NCI-H187 treated with DMSO at 0.1 percent for 48 hours (cell line): Measurements from ENCODE around the gene SUPT5H.

Experiments
- DNase-seq: peaks from one replicate; lab custom pipeline; 2025; lab: John Stamatoyannopoulos, UW

SUPT5H gene

GRCh38 chr19:39409208-39410016 lies 36.0 kb upstream of the SUPT5H start:
- peak; percentile 78 for DNase-seq

- DNase-seq = no peak
These were observed 35.2 kb upstream of the SUPT5H start for GRCh38 chr19:39410017-39410830.

DNA sequence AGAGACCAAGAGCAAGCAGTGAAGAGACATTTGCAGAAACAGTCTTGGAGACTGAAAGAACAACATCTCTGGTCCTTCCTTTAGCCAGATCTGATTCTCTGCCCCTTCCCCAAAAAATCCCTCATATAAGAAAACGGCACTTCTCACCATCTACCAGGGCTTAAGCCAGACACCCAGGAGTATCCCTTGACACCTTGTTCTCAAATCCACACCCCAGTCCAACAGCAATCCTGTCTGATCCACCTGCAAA lies 34.6 kb upstream of the SUPT5H start:
- no peak for DNase-seq

- no peak for DNase-seq
These were observed 34.1 kb upstream of the SUPT5H start for GRCh38 chr19:39411081-39411831.

DNA sequence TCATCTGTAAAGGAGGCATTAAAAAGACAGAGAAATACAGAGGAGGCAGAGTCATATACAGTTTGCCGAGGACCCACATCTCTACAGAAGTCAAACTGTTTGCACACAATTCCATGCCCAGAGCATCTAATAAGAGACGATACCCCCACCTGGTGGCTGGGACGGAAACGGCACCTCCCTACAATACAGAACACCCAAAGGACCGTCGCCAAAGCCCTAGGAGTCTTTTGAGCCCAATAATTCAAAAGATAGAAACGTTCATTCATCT lies 33.6 kb upstream of the SUPT5H start:
- DNase-seq = peak; percentile 76

DNA sequence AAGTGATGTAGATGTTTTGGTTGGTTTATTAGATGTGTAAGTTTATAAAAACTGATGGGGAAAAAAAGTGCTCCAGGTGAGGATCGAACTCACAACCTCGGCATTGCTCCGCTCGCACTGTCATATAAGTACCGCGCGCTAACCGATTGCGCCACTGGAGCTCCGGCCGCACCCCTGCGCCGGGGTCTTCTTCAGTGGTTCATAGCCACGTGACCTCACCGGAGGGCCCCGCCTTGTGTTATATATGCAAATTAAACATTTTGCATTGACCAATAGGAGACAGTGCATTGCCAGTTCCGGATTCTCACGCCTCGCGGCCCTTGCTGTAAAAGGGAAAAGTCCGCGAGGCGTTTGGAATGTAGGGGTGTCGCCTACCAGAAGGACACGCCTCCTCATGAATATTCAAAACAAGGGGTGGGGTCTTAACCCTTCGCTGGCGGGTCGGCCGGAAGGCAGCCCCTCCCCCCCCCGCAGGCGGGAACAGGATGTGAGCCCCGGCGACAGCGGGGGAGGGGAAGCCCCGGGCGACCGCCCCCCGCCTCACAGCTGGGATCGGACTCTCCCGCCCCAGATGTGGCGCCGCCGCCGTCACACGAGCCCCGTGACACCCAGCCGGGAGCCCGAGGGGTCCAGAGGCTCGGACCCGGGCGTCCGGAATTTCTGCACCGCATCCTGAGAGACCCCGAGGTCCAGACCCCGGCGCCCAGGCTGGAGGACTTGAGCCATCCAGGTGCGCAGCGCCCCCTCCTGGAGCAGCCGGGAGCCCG lies 33.1 kb upstream of the SUPT5H start, which contains the start of gene PLEKHG2:
Gene PLEKHG2, plus strand, starts transcription at position 570 of the 767 bp plus-strand sequence. CDS start 1,418 bp downstream, outside the sequence.
- peak; percentile 90 for DNase-seq

GRCh38 chr19:39412867-39413271 lies 32.5 kb upstream of the SUPT5H start:
- no peak for DNase-seq

GRCh38 chr19:39413272-39413910 lies 32.0 kb upstream of the SUPT5H start:
- DNase-seq = no peak

DNA sequence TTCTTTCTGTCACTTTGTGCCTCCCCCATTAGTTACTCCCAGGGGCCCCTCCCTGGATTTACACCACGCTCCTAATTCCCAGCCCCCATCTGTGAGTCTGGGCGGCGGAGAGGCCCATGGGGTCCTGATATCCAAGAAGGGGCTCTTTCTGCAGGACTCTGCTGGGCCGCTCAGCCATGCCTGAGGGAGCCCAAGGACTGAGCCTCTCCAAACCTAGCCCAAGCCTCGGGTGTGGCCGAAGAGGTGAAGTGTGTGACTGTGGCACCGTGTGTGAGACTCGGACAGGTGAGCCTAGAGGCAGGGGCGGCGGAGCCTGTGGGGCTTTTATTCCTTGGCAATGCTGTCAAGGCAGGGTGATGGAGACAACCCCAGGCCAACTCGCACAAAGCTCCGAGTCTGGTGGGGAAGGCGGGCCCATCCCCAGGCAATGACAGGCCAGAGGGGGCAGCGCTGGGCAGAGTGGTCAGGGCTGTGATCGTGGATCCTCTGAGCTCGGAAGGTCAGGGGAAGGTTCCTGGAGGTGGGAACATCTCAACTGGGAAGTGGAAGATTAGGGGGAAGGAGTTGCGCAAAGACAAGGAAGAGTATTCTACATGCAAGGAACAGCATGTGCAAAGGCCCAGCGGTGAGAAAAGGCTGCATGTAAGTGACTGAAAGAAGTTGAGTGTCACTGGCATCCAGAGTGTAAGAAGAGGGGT lies 31.3 kb upstream of the SUPT5H start:
- DNase-seq = no peak

GRCh38 chr19:39415111-39416046 lies 30.0 kb upstream of the SUPT5H start:
- DNase-seq = no peak

DNA sequence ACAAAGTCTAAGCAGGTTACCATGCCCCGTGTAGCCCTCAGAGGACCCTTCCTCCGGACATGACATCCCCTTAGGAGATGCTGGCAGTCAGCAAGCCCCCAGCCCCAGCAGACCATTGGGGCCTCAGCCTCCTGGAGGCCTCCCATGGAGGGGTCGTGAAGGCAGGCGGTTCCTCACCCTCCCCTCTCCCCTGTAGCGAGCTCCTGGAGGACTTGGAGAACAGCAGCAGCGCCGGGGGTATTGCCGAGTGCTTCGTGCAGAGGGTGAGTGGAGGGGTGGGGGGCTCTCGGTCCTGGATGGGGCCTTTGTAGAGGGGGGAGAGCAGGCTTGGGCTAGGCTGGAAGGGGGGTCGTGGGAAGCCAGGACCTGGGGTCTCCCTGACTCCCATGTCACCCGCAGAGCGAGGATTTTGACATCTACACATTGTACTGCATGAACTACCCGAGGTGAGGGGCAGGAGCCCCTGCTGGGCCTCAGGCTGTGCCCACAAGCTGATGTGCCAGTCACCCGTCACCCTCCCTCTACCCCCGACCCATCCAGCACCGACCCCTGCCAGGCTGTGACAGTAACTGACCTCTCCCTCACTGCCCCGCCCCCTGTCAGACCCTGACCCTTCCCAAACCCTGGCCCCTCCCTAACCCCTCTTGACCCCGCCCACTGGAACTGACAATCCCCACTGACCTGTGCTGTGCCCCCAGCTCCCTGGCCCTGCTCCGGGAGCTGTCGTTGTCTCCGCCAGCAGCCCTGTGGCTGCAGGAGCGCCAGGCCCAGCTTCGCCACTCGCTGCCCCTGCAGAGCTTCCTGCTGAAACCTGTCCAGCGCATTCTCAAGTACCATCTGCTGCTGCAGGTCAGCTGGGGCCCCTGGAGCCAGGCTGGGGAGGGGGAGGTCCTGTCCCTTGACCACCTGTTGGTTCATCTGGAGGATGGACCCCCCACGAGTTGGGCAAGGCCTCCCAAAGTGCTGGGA lies 28.9 kb upstream of the SUPT5H start:
- no peak for DNase-seq

DNA sequence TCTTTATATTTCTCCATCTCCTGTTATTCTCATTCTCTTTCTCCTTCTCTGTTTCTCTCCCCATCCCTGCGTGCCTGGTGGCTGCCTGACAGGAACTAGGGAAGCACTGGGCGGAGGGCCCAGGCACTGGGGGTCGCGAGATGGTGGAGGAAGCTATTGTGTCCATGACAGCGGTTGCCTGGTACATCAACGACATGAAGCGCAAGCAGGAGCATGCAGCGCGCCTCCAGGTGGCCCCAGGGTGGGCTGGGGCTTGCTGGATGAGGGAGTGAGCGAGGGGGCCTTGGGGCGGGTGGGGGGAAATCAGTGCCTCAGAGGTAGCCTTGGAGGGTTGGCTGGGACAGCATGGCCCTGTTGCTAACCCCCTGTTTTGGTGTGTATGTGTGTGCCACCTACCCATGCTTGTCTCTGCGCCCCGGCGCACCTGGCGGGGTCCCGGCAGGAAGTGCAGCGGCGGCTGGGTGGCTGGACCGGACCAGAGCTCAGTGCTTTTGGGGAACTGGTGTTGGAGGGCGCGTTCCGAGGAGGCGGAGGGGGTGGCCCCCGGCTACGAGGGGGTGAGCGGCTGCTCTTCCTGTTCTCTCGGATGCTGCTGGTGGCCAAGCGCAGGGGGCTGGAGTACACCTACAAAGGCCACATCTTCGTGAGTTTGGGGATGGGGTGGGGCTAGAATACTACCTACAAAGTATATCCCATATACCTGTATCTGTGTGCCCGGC lies 27.8 kb upstream of the SUPT5H start:
- DNase-seq = no peak

DNA sequence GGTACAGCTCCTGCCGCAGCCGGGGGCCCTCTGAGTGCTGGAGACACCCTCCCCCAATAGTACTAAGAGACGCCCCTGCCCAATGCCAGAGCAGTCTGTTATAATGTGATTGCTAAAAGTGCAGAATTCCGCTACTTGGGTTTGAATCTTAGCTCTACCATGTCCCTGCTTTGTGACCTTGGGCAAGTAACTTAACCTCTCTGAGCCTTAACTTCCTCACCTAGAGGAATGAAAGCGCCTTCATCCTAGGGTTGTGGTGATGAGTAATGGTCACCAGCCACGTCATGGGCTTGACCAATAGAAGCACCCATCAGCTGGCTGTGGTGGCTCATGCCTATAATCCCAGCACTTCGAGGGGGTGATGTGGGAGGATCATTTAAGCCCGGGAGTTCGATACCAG lies 26.4 kb upstream of the SUPT5H start:
- no peak for DNase-seq

DNA sequence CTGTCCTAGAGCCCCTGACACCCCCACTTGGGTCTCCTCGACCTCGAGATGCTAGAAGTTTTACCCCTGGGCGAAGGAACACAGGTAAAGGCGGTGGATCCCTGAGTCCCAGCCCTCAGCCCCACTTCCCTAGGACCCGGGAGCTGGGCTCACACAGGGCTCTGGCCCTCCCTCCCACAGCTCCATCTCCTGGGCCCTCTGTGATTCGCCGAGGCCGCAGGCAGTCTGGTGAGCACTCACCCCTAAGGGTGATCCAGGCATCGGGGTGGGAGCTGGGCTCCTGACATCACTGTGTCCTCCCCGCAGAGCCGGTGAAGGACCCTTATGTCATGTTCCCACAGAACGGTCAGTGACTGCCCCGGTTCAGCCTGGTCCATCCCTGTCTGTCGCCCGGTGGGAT lies 24.6 kb upstream of the SUPT5H start:
- no peak for DNase-seq

DNA sequence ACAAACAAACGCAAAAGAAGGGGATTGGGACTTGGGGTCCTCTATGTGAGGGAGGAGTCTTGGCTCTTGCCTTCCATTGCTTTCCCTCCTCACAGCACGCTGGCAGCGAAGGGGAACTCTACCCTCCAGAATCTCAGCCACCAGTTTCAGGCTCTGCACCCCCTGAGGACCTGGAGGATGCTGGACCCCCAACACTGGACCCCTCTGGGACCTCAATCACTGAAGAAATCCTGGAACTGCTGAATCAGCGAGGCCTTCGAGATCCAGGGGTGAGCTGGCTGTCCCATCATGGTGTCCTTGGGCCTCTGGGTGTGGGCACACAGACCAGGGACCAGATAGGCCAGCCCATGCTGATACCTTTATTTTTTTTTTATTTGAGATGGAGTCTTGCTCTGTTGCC lies 23.4 kb upstream of the SUPT5H start:
- no peak for DNase-seq

- no peak for DNase-seq
These were observed 21.9 kb upstream of the SUPT5H start for GRCh38 chr19:39423258-39424086.

DNA sequence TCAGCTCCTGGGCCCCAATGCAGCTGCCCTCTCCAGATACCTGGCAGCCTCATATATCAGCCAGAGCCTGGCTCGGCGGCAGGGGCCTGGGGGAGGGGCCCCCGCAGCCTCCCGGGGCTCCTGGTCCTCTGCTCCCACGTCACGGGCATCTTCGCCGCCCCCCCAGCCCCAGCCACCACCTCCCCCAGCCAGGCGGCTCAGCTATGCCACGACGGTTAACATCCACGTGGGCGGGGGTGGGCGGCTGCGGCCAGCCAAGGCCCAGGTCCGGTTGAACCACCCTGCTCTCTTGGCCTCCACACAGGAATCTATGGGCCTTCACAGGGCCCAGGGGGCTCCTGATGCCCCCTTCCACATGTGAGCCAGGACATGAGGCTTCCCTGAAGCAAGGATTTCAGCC lies 20.4 kb upstream of the SUPT5H start:
- DNase-seq = no peak
